HG03558 (cell line): ENCODE measurements around the gene REG1A.

Experiments
- ATAC-seq: cut with Tn5 transposase; IDR thresholded peaks from one replicate; pipeline ENCODE4 v1.9.1; 2021; ENCODE audit warnings: moderate number of reproducible peaks; ENCODE audit not compliant: unreplicated experiment; ENCODE audit errors: extremely low read depth

The REG1A gene

DNA sequence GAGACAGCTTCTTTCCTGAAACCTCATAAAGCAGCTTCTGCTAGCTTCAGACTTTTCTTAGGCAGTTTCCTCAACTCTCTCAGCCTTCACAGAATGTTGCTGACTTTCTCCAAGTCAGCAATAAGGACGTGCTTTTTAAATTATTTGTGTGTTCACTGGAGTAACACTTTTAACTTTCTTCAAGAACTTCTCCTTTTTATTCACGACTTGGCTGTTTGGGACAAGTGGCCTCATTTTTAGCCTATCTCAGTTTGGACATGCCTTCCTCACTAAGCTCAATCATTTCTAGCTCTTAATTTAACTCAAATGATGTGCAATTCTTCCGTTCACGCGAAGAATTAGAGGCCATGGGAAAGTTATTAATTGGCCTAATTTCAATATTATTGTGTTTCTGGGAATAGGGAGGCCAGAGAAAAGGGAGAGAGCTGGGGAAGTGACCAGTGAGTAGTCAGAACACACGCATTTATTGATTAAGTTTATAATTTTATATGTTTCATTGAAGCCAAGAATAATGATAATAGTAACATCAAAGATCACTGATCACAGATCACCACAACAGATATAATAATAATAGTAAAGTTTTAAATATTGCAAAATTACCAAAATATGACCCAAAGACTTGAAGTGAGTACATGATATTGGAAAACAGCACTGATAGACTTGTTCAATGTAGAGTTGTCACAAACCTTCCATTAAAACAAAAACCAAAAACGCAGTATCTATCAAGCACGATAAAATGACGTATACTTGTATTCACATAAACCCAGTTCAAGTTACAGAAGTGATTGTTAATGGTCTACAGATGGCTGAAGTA, 4.8 kb downstream of the REG1A start:
- no peak for ATAC-seq

DNA sequence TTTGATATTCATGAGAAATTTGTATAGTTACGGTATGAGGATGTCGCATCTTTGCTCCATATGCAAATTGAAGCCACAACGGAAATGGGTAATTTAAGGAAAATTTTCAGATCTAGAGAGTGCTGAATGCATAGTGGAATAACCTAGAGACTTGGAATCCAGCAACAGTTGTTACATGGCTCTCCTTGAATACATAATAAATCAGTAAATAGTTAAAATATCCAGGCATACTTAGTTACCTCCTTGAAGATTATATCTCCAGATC, 5.4 kb downstream of the REG1A start:
- ATAC-seq, result no peak

DNA sequence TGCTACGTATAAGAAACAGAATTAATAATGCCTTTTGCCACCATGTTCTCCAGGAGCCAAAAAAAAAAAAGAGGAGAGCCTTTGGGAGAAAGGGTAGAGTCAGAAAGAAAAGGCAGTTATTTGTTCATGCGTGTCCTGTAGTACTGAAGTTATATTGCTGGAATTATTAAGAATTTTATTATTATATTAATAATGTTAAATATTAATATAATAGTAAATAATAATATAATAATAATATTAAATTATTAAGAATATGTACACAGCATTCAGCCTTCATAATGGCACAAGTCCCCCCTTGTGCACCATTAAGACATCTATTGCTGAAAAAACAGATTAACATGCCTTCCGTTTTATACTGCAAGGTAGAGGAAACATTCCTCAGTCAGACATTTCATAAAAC, 8.1 kb downstream of the REG1A start:
- ATAC-seq, result no peak

DNA sequence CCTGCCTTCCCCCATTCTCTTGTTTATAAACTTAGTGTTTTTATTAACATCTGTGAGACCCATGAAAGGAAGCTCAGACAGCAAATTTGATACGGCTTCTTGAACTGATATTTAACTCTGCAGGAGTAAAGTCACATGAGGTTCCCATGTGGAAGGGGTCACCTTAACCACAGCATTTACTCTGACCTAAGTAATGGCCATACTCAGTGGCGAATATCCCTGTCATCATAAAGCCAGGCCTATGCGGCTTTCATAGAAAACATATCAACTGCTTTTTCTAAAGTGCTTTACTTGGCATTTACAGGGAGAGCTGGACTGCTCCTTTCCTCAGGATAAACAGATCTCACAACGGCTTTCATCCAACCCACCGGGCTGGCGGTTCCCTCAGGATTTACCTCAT, 9.0 kb downstream of the REG1A start:
- no peak for ATAC-seq

DNA sequence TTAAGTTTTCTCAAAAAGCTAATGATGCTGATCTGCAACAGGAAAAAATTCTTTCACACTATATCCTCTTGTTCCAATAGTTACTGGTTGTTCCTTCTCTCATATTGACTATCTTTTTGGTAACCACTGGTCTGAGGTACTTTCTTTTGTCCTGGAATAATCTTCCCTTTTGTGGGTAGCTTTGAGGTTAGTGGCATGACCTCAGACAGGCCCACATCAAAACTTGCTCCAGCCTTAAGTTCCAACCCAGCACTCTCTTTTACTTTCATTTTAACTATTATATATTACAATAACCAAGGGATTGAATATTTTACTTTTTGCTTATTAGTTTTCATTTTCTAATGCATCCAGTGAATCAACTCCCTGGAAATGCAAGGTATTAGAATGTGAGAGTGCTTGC, 9.5 kb downstream of the REG1A start:
- no peak for ATAC-seq

DNA sequence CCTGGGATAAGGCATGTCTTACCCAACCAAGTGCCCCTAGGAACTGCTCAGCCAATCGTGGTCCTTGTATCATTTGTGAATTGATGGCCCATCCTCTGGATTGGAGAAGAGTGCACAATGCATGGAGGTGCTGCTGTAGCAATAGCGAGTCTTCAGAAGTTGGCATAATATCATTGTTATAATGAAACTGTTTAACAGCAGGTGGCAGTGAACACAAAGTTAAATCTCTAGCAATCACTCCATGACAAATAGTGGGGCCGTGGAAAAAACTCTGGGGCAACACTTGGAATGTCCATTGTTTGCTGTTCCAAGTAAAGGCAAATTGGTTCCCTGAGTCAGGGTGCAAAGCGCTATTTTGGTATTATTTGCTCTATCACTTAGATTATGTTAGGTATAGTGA, 11.4 kb downstream of the REG1A start:
- no peak for ATAC-seq

DNA sequence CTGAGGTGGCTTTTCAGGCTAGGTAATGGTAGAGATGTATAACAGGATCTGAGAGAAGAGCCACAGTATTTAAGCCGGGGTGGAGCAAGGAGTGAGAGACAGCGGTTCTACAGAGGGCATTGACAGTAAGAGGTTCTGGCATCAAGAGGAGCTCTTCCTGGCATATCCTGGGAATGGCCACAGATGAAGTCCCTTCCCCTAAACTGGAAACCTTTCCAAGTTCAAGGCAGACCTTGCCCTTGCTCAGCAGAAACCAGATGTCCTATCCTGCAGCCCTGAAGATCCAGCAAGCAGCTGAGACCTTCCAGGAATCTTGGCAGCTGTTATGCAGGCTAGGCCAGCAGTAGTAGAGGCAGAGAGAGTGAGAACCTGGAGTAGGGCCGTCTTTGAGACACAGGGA, 18.1 kb downstream of the REG1A start:
- no peak for ATAC-seq

DNA sequence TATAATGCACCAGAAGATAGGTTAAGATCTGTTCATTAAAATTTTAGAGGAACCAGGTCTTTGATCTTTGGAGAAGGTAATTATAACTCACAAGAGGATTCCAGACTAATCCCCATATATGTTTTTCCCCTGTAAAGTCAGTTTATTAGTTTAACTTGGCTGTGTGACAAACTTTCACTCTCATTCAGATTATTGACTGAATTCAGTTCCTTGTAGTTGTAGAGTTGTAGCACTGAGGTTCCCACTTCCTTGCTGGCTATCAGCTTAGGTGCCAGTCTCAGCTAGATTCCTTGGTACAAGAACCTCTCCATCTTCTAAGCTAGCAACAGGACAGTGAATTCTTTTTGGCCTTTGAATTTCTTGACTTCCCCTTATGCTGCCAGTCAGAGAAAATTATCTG, 19.1 kb downstream of the REG1A start:
- ATAC-seq, result no peak

DNA sequence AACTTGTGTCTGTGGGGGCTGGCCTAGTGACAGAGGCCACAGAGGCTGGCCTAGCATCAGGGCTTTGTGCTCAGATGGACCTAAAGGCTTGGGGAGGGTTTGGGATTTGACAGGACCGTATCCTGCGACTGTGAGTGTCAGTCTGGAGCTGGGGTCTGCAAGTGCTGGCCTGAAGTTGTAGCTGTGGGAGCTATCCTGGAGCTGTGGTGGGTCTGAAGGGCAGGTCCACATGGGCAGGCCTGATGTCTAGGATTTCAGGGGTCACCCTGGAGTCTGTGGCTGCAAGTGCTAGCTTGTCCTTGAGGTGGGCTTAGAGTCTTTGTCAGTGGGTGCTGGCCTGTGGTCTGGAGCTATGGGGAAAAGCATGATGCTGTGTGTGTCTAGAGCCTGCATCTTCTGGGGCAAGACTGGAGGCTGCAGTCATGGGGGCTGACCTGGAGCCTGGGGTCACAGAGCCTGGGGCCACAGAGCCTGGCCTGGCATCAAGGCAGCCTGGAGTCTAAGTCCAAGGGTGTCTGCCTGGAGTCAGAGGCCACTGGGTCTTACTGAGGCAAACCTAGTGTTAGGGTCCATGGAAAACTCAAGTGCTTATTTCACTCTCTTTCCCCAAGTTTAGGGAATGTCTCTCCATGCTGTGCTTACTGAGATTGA, 35.7 kb downstream of the REG1A start:
- no peak for ATAC-seq

DNA sequence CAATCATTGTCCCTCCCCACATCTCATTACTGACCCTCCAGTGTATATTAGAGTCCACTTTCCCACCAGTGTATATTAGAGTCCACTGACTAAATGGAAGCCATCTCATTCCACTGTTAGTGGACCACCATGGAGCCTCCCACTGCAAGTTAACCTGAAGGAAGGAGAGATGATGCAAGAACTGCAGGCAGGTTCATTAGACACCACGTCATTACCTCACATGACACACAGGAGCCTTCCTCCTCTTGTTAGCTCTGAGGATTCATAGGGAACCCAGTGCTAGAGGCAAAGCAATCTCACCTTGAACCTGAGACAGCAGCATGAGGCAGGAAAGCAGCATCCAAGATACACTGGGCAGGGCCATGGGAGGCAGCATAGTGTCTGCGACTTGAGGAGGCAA, 38.7 kb downstream of the REG1A start:
- ATAC-seq, result no peak

DNA sequence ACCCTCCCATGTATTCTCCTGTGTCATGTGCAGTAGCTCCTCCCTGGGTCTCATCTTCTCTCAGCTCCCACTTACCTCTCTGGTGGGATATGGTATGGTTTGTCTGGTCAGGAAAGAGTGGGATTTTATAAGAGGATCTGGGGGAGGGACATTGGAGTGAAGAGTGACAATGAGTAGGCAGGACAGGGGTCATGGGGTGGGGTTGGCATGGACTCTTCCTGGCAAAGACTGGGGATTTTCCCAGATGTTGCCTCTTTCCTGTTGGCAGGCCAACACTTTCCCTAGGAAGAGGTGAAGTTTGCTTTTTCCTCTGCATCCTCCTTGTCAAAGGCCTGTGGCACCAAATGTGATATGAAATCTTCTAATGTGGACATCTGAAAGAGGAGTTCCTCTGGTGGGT, 39.4 kb downstream of the REG1A start, which contains the start of gene REG3A:
TSS of gene REG3A (minus strand) at position 101 of the 400 bp plus-strand sequence. CDS start 348 bp downstream, outside the sequence.
- no peak for ATAC-seq

DNA sequence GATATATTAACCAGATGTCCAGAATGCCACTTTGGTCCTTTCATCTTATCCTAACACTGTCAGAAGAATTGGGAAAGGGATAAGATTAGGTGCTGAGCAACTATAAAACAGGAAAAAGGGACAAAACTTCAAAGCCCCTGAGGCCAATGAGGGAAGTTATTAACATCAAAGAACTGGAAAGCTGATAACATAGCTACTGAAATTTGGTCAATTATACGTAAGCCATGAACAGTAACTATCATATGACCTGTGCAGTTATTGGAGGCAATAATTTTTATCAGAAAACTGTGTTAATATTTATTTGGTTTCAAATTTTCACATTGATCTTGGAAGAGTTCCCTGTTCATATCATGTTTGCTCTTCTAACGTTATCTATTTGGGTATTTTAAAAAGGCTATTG, 41.8 kb downstream of the REG1A start:
- no peak for ATAC-seq

DNA sequence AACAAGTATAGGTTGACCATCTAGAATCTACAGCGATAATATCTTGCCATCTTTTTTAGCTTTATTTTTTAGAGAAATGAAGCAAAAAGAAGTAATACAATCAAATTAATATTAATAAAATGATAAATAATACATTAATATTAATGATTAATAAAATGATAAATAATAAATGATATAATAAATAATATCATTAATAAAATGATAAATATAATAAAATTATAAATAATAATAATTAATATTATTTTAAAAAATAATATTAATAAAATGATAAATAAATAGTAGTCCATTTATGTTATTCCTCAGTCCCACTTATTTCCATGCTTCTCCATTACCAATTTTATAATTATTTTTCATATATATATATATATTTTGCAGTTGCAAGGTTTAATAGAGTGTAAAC, 42.5 kb downstream of the REG1A start:
- no peak for ATAC-seq

DNA sequence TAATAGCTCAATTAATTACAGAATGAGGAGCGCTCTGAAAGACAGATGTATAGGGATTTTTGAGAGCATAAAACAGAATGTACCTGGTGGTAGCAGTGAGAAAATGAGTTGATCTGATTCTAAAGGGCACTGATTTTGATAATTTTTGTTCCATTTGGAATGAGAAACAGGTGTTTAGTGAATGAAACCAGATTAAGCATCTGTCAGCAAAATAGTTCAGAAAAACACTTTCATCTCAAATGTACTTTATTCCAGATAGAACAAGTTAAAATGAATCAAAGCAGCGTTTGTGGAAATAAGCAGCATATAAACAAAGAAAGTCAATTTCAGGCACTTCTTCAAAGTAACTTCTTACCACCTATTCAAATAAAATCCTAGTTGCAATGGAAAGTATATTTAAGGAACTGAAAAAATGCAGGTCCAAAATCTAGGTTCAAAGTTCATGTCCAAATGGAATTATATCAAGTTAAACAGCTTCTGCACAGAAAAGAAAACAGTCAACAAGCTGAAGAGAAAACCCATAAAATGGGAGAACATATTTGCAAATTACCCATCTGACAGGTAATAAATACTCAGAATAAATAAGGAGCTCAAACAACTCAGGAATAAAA, 51.2 kb downstream of the REG1A start:
- no peak for ATAC-seq
